Endothelial cell of umbilical vein (primary cell): ENCODE measurements around the gene ASB10. TPM values are rescaled to one million over a fixed set of nuclear protein-coding genes. Genes with fewer than 3 reads are reported as not detected.

Experiments used
- BruUV-seq: library from RNA; stranded (reverse); fragments of 400-500 nt; replicated peaks from 2 replicates; lab custom pipeline; 2021; lab: Mats Ljungman, UMichigan
- CTCF ChIA-PET: fragments of 300-600, 350-600 bp; sonication (Branson Sonifier 250); formaldehyde crosslinking; loops from one replicate; lab custom pipeline; 2021; ENCODE audit warnings: antibody characterized with exemption, inconsistent platforms; lab: Charles Lee
- POLR2A ChIA-PET: fragments of 300-600, 350-600 bp; sonication (Branson Sonifier 250); formaldehyde crosslinking; loops from one replicate; lab custom pipeline; 2021; ENCODE audit warnings: antibody characterized with exemption, inconsistent platforms; lab: Charles Lee
- DNase-seq: peaks from one replicate; pipeline ENCODE4 v3.0.0-alpha.2; 2011; ENCODE audit warnings: low read depth, low spot score
- FAIRE-seq: peaks from 2 replicates; lab custom pipeline; 2011; peaks lifted over from hg19 to GRCh38; lab: Jason Lieb, UNC
- H2AFZ ChIP-seq: 2 replicates; pipeline ENCODE4 v1.6.0; 2012; ENCODE audit warnings: low read depth, low read length, control low read depth, inconsistent platforms
- H3K27ac ChIP-seq: 2 replicates; pipeline ENCODE4 v1.5.1; 2011; ENCODE audit warnings: low read depth, mild to moderate bottlenecking, control low read depth, low read length, moderate library complexity; ENCODE audit not compliant: insufficient read depth
- H3K27me3 ChIP-seq, 2 experiments: 2 replicates each; pipeline versions ENCODE4 v1.6.0 to v1.6.1; 2011; ENCODE audit warnings: low read length in 2 of 2, mixed read lengths in 1 of 2; ENCODE audit not compliant: control insufficient read depth in 2 of 2, insufficient read depth in 2 of 2
- H3K36me3 ChIP-seq, 2 experiments: 2 replicates in 1 of 2; 3 replicates in 1 of 2; pipeline ENCODE4 v1.5.1; 2011; ENCODE audit warnings: low read length in 2 of 2, mild to moderate bottlenecking in 1 of 2, moderate library complexity in 1 of 2; ENCODE audit not compliant: control insufficient read depth in 2 of 2, insufficient read depth in 2 of 2; ENCODE audit errors: extremely low read depth in 1 of 2
- H3K4me1 ChIP-seq: 3 replicates; pipeline ENCODE4 v1.5.1; 2011; ENCODE audit warnings: mild to moderate bottlenecking, low read length; ENCODE audit not compliant: control insufficient read depth, insufficient read depth; ENCODE audit errors: extremely low read depth
- H3K4me2 ChIP-seq: 2 replicates; pipeline ENCODE4 v1.6.1; 2011; ENCODE audit warnings: low read length, control low read depth, mixed read lengths; ENCODE audit not compliant: insufficient read depth
- H3K4me3 ChIP-seq, 3 experiments: fragments of 200-600 bp in 1 of 3; sonication (generic), shearing (Covaris generic) in 1 of 3; replicated peaks in 1 of 3; 2 replicates each; pipeline ENCODE4 v1.5.1; 2011 to 2016; ENCODE audit warnings: control low read depth in 3 of 3, low read length in 3 of 3, mild to moderate bottlenecking in 2 of 3, inconsistent platforms in 1 of 3, low read depth in 1 of 3, moderate library complexity in 1 of 3; ENCODE audit not compliant: insufficient read depth in 1 of 3
- H3K79me2 ChIP-seq: 2 replicates; pipeline ENCODE4 v1.6.0; 2012; ENCODE audit warnings: low read length, inconsistent platforms; ENCODE audit not compliant: control insufficient read depth, insufficient read depth
- H3K9ac ChIP-seq: replicated peaks from 2 replicates; pipeline ENCODE3; 2011; ENCODE audit warnings: low read length, control low read depth; ENCODE audit not compliant: insufficient read depth; ENCODE audit errors: extremely low read depth
- H3K9me1 ChIP-seq: replicated peaks from 3 replicates; pipeline ENCODE4 v1.6.0; 2011; ENCODE audit warnings: mild to moderate bottlenecking, low read length; ENCODE audit not compliant: control insufficient read depth, insufficient read depth; ENCODE audit errors: extremely low read depth
- H3K9me3 ChIP-seq: replicated peaks from 2 replicates; pipeline ENCODE4 v1.5.1; 2012; ENCODE audit warnings: low read length, inconsistent platforms; ENCODE audit not compliant: control insufficient read depth, insufficient read depth
- H4K20me1 ChIP-seq: replicated peaks from 2 replicates; pipeline ENCODE3; 2011; ENCODE audit warnings: mild to moderate bottlenecking, low read length; ENCODE audit not compliant: control insufficient read depth, insufficient read depth; ENCODE audit errors: extremely low read depth
- CTCF ChIP-seq, 2 donors: IDR thresholded peaks; 1 replicate in 1 of 2; 2 replicates in 1 of 2; pipeline ENCODE4 v1.5.1; 2011; ENCODE audit warnings: low read length in 2 of 2, mild to moderate bottlenecking in 2 of 2, moderate library complexity in 2 of 2, control low read depth in 1 of 2, inconsistent platforms in 1 of 2, low read depth in 1 of 2; ENCODE audit not compliant: insufficient read depth in 1 of 2; ENCODE audit errors: extremely low read depth in 1 of 2
- EZH2 ChIP-seq: IDR thresholded peaks from 2 replicates; pipeline ENCODE4 v1.6.1; 2012; ENCODE audit warnings: borderline replicate concordance, low read depth, mild to moderate bottlenecking, moderate library complexity, low read length, inconsistent platforms; ENCODE audit not compliant: severe bottlenecking
- FOS ChIP-seq: IDR thresholded peaks from 2 replicates; pipeline ENCODE4 v1.6.1; 2011; ENCODE audit warnings: mild to moderate bottlenecking, low read length, moderate library complexity, borderline replicate concordance; ENCODE audit not compliant: insufficient read depth
- GATA2 ChIP-seq: IDR thresholded peaks from 2 replicates; pipeline ENCODE4 v1.7.0; 2011; ENCODE audit warnings: low read depth, mild to moderate bottlenecking, moderate library complexity, mixed read lengths, low read length; ENCODE audit not compliant: insufficient read length, insufficient read depth
- JUN ChIP-seq: IDR thresholded peaks from 2 replicates; pipeline ENCODE4 v1.6.1; 2011; ENCODE audit warnings: borderline replicate concordance, low read depth; ENCODE audit not compliant: insufficient read length, insufficient read depth
- MAX ChIP-seq: IDR thresholded peaks from 2 replicates; pipeline ENCODE4 v1.6.1; 2011; ENCODE audit not compliant: insufficient read depth, insufficient read length
- MYC ChIP-seq: IDR thresholded peaks from one replicate; pipeline ENCODE4 v1.6.1; 2011; ENCODE audit warnings: mild to moderate bottlenecking, low read depth, low read length
- POLR2A ChIP-seq: IDR thresholded peaks from 2 replicates; pipeline ENCODE4 v1.6.1; 2012; ENCODE audit warnings: low read depth, mild to moderate bottlenecking, control low read depth, low read length
- POLR2AphosphoS5 ChIP-seq: IDR thresholded peaks from 2 replicates; pipeline ENCODE4 v1.6.1; 2012; ENCODE audit warnings: low read depth, mild to moderate bottlenecking, control low read depth, low read length, moderate library complexity; ENCODE audit not compliant: insufficient read depth
- dilution Hi-C: fragments of 300-500 bp; cut with MboI; formaldehyde crosslinking; loops from one replicate; pipeline ENCODE4 v1.15.0; 2019; ENCODE audit warnings: low sequenced_read_pairs; ENCODE audit not compliant: extremely low pct_ligation_motif_present
- intact Hi-C: fragments of 100-400 bp; cut with micrococcal nuclease; formaldehyde crosslinking; loops from one replicate; pipeline ENCODE4 v1.10.0; 2022
- polyA plus RNA-seq, 4 experiments: library from polyadenylated mRNA; depleted of rRNA in 3 of 4; stranded (reverse) in 3 of 4; unstranded in 1 of 4; fragments of >200 nt; gene quantifications; 2 replicates each; pipeline versions ENCODE4 v1.2.1 to v1.2.3, GENCODE V29; 2011 to 2012; ENCODE audit warnings: missing spikeins in 1 of 4
- total RNA-seq: library from RNA; stranded (reverse); gene quantifications from 2 replicates; pipeline ENCODE4 v1.2.3, GENCODE V29; 2021

ASB10 gene
- total and polyA plus RNA-seq, 2 donors (not counting 3 experiments of a cell fraction or from before 2014, with no cell fraction given) = not detected

GRCh38 chr7:151175047-151175792 is 11.8 kb downstream of the ASB10 start:
- no peak overlapping the region for H3K9ac ChIP-seq
- dilution Hi-C loops = no loop called here
- DNase-seq = no peak
- no peaks in the 10 kb centered on the region for H3K9me3 ChIP-seq
- no peak for FAIRE-seq
- POLR2A ChIA-PET = no interaction called here
- H3K79me2 ChIP-seq = no peaks in the 10 kb centered on the region
- TF ChIP-seq EZH2 (no peak), JUN (no peak), MAX (no peak), POLR2A (no peak), CTCF (IDR thresholded peaks at IDR 0.05; ENCODE audit: extremely low read depth in 1 of 2, insufficient read depth in 1 of 2, low read depth in 1 of 2, low read length in 2 of 2) (no peak), POLR2AphosphoS5 (no peak), GATA2 (no peak), MYC (no peak), FOS (no peak)
- CTCF ChIA-PET = interaction anchor here (0.7 to 2.6 kb wide), 3 partner anchors 51 to 212 kb away, joined by 3 to 8 read pairs (median 6); no protein-coding TSS in a partner anchor
- intact Hi-C loops = no loop called here
- no peak overlapping the region for H2AFZ ChIP-seq
- H3K4me1 ChIP-seq = no peaks in the 10 kb centered on the region
- no TSS peak for BruUV-seq
- no peak overlapping the region for H3K4me2 ChIP-seq
- H3K27me3 ChIP-seq = peaks cover 4 to 12% of the 10 kb centered on the region in 2 experiments
- no peak overlapping the region for H3K27ac ChIP-seq
- no peaks in the 10 kb centered on the region for H3K9me1 ChIP-seq
- H3K36me3 ChIP-seq = no peaks in the 10 kb centered on the region
- no peak overlapping the region for H3K4me3 ChIP-seq
- no peaks in the 10 kb centered on the region for H4K20me1 ChIP-seq
